GM23338 (cell line): Measurements from ENCODE around the gene NLRC5. TPM values are rescaled to one million over a fixed set of nuclear protein-coding genes. Genes with fewer than 3 reads are reported as not detected.

Experiments used
- ATAC-seq: fragments of 200-7000 bp; cut with Tn5 transposase; 3 replicates; pipeline ENCODE4 v1.9.1; 2020
- DNase-seq: peaks from one replicate; pipeline ENCODE4 v3.0.0-alpha.2; 2015; ENCODE audit warnings: low spot score
- H2AFZ ChIP-seq: fragments of 200-600 bp; sonication (generic); 2 replicates; pipeline ENCODE4 v1.8.0; 2016; ENCODE audit warnings: antibody characterized with exemption, mild to moderate bottlenecking, moderate library complexity
- H3F3A ChIP-seq: fragments of 200-600 bp; sonication (generic); replicated peaks from 2 replicates; pipeline ENCODE4 v1.8.0; 2017; ENCODE audit warnings: antibody characterized with exemption, mixed run types, low read depth
- H3K27ac ChIP-seq: fragments of 200-600 bp; sonication (generic); 2 replicates; pipeline ENCODE4 v1.6.1; 2016; ENCODE audit warnings: low read depth
- H3K27me3 ChIP-seq: fragments of 200-600 bp; sonication (generic); 2 replicates; pipeline ENCODE4 v1.8.0; 2016; ENCODE audit warnings: mild to moderate bottlenecking, mixed run types, moderate library complexity; ENCODE audit not compliant: insufficient read depth
- H3K36me3 ChIP-seq: fragments of 200-600 bp; sonication (generic); 2 replicates; pipeline ENCODE4 v1.8.0; 2016; ENCODE audit warnings: mild to moderate bottlenecking; ENCODE audit not compliant: insufficient read depth
- H3K4me1 ChIP-seq: fragments of 200-600 bp; sonication (generic); 2 replicates; pipeline ENCODE4 v1.8.0; 2016; ENCODE audit warnings: mild to moderate bottlenecking, moderate library complexity; ENCODE audit not compliant: insufficient read depth
- H3K4me2 ChIP-seq: fragments of 200-600 bp; sonication (generic); 2 replicates; pipeline ENCODE4 v1.7.1; 2017; ENCODE audit warnings: mixed run types
- H3K4me3 ChIP-seq: fragments of 200-600 bp; sonication (generic); 2 replicates; pipeline ENCODE4 v1.6.1; 2016; ENCODE audit warnings: mixed run types
- H3K79me2 ChIP-seq: fragments of 200-600 bp; sonication (generic); replicated peaks from 2 replicates; pipeline ENCODE4 v1.8.0; 2017; ENCODE audit warnings: mild to moderate bottlenecking; ENCODE audit not compliant: insufficient read depth
- H3K9me2 ChIP-seq: fragments of 200-600 bp; sonication (generic); 2 replicates; pipeline ENCODE4 v1.8.0; 2017; ENCODE audit not compliant: insufficient read depth
- H4K20me1 ChIP-seq: fragments of 200-600 bp; sonication (generic); replicated peaks from 2 replicates; pipeline ENCODE4 v1.8.0; 2017; ENCODE audit warnings: mild to moderate bottlenecking; ENCODE audit not compliant: insufficient read depth
- H3K27ac Mint-ChIP-seq: 2 replicates; pipeline ENCODE4 v1.8.0; 2020; ENCODE audit warnings: inconsistent platforms, mild to moderate bottlenecking, moderate library complexity, mixed read lengths
- H3K27me3 Mint-ChIP-seq: 3 replicates; pipeline ENCODE4 v1.8.0; 2022; ENCODE audit warnings: low read depth, mild to moderate bottlenecking, moderate library complexity, mixed read lengths, inconsistent platforms; ENCODE audit not compliant: insufficient read depth, poor library complexity
- H3K36me3 Mint-ChIP-seq: 3 replicates; pipeline ENCODE4 v1.8.0; 2021; ENCODE audit warnings: low read depth, mild to moderate bottlenecking, inconsistent platforms, moderate library complexity, mixed read lengths
- H3K4me1 Mint-ChIP-seq: 3 replicates; pipeline ENCODE4 v1.8.0; 2020; ENCODE audit warnings: mild to moderate bottlenecking, inconsistent platforms, mixed read lengths
- H3K4me3 Mint-ChIP-seq: 3 replicates; pipeline ENCODE4 v1.8.0; 2021; ENCODE audit warnings: moderate library complexity, mild to moderate bottlenecking, inconsistent platforms, mixed read lengths
- H3K9me3 Mint-ChIP-seq: 3 replicates; pipeline ENCODE4 v1.8.0; 2020; ENCODE audit warnings: moderate library complexity, mild to moderate bottlenecking, inconsistent platforms, mixed read lengths
- CREB1 ChIP-seq: fragments of 250-450 bp; sonication (Bioruptor Pico); IDR thresholded peaks from 2 replicates; pipeline ENCODE4 v1.5.0; 2020; ENCODE audit warnings: low read depth, mild to moderate bottlenecking, moderate library complexity
- EZH2phosphoT487 ChIP-seq: fragments of 200-600 bp; sonication (generic); IDR thresholded peaks from one replicate; pipeline ENCODE4 v1.8.1; 2018; ENCODE audit warnings: antibody characterized with exemption; ENCODE audit not compliant: unreplicated experiment
- NANOG ChIP-seq: IDR thresholded peaks from 2 replicates; pipeline ENCODE4 v1.6.1; 2016; ENCODE audit warnings: antibody characterized with exemption, borderline replicate concordance
- POLR2AphosphoS5 ChIP-seq: IDR thresholded peaks from 2 replicates; pipeline ENCODE4 v1.6.1; 2016; ENCODE audit warnings: antibody characterized with exemption, low read depth
- STAT1 ChIP-seq: IDR thresholded peaks from one replicate; pipeline ENCODE4 v1.6.1; 2016; ENCODE audit warnings: antibody characterized with exemption; ENCODE audit not compliant: unreplicated experiment
- ZNF114 ChIP-seq: fragments of 250-450 bp; sonication (Bioruptor Pico); IDR thresholded peaks from 2 replicates; pipeline ENCODE4 v1.5.0; 2020; ENCODE audit warnings: mild to moderate bottlenecking, moderate library complexity
- ZNF331 ChIP-seq: fragments of 250-450 bp; sonication (Bioruptor Pico); IDR thresholded peaks from 2 replicates; pipeline ENCODE4 v1.5.0; 2020; ENCODE audit warnings: low read depth, mild to moderate bottlenecking, moderate library complexity
- long read RNA-seq: library from polyadenylated mRNA; unstranded; transcript quantifications from one replicate; pipeline ENCODE4 v2.0.0, GENCODE V29; 2020; ENCODE audit not compliant: unreplicated experiment
- polyA plus RNA-seq: library from polyadenylated mRNA; unstranded; fragments of >200 nt; fragmentation: Nextera tagmentation; extraction: Ambion mirVana; gene quantifications from 2 replicates; pipeline ENCODE4 v1.2.1, GENCODE V29; 2016
- total RNA-seq: library from RNA; depleted of rRNA; stranded (reverse); fragments of >200 nt; shearing (Covaris generic); gene quantifications from 2 replicates; pipeline ENCODE4 v1.2.3, GENCODE V29; 2014; rRNA removed
- TF ChIP-seq, protein P1 (sequence below): IDR thresholded peaks from one replicate; pipeline ENCODE4 v1.6.1; 2018; ENCODE audit warnings: antibody characterized with exemption; ENCODE audit not compliant: unreplicated experiment
- TF ChIP-seq, protein P2 (sequence below), 2 experiments: fragments of 200-600 bp in 1 of 2; sonication (generic) in 1 of 2; conservative IDR thresholded peaks; 2 replicates each; pipeline versions ENCODE4 v1.5.1 to v1.6.1; 2016 to 2017; ENCODE audit warnings: antibody characterized with exemption in 2 of 2, low read depth in 2 of 2, mild to moderate bottlenecking in 2 of 2, moderate library complexity in 1 of 2

Gene NLRC5, protein sequence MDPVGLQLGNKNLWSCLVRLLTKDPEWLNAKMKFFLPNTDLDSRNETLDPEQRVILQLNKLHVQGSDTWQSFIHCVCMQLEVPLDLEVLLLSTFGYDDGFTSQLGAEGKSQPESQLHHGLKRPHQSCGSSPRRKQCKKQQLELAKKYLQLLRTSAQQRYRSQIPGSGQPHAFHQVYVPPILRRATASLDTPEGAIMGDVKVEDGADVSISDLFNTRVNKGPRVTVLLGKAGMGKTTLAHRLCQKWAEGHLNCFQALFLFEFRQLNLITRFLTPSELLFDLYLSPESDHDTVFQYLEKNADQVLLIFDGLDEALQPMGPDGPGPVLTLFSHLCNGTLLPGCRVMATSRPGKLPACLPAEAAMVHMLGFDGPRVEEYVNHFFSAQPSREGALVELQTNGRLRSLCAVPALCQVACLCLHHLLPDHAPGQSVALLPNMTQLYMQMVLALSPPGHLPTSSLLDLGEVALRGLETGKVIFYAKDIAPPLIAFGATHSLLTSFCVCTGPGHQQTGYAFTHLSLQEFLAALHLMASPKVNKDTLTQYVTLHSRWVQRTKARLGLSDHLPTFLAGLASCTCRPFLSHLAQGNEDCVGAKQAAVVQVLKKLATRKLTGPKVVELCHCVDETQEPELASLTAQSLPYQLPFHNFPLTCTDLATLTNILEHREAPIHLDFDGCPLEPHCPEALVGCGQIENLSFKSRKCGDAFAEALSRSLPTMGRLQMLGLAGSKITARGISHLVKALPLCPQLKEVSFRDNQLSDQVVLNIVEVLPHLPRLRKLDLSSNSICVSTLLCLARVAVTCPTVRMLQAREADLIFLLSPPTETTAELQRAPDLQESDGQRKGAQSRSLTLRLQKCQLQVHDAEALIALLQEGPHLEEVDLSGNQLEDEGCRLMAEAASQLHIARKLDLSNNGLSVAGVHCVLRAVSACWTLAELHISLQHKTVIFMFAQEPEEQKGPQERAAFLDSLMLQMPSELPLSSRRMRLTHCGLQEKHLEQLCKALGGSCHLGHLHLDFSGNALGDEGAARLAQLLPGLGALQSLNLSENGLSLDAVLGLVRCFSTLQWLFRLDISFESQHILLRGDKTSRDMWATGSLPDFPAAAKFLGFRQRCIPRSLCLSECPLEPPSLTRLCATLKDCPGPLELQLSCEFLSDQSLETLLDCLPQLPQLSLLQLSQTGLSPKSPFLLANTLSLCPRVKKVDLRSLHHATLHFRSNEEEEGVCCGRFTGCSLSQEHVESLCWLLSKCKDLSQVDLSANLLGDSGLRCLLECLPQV (N-terminal part only)
- total RNA-seq (3.9 and 8.1 TPM in 2 replicates), polyA plus RNA-seq (1.4 and 2.3 TPM in 2 replicates)
- long read RNA-seq = 0 reads

- Mint-ChIP-seq H3K27ac (no peak within 1 kb of the TSS), H3K27me3 (peaks cover 31% of the 10 kb centered on the region), H3K4me3 (peak within 1 kb of the TSS; percentile 83), H3K4me1 (peaks cover 25% of the 10 kb centered on the region), H3K36me3 (no peaks in the 10 kb centered on the region; the same call in 2 of the 3 replicates), H3K9me3 (no peaks in the 10 kb centered on the region)
- Histone ChIP-seq H3K36me3 (no peaks in the 10 kb centered on the region), H3K4me3 (peak within 1 kb of the TSS; percentile 78), H3K79me2 (no peaks in the 10 kb centered on the region), H3F3A (no peaks in the 10 kb centered on the region), H3K9me2 (no peaks in the 10 kb centered on the region), H3K27me3 (peaks cover 40% of the 10 kb centered on the region), H3K27ac (no peak within 1 kb of the TSS), H3K4me2 (peak within 1 kb of the TSS; percentile 91), H3K4me1 (peaks cover 10% of the 10 kb centered on the region; the same call in 1 of the 2 replicates), H2AFZ (peak within 1 kb of the TSS; percentile 100), H4K20me1 (no peaks in the 10 kb centered on the region)
- DNase-seq (peak; percentile 84), ATAC-seq (peak; percentile 88)
- TF ChIP-seq POLR2AphosphoS5 = peak; percentile 36; the same call in 1 of the 2 replicates
- TF ChIP-seq ZNF114 (CRISPR knock-in tag) = no peak
Measured at GRCh38 chr16:56988948-56989945, at the start of gene NLRC5. TSS of gene NLRC5 (plus strand) at chr16:56989557. CDS start at chr16:57020713, 31,156 bp downstream.

- H3K27ac ChIP-seq = no peak overlapping the region
- DNase-seq (no peak), ATAC-seq (no peak)
- Mint-ChIP-seq H3K36me3 (peaks cover 96% of the 10 kb centered on the region), H3K9me3 (no peaks in the 10 kb centered on the region), H3K4me1 (peaks cover 3% of the 10 kb centered on the region), H3K27me3 (peaks cover 3% of the 10 kb centered on the region), H3K27ac (no peak overlapping the region; the same call in 1 of the 2 replicates), H3K4me3 (no peak overlapping the region)
- peaks cover 84% of the 10 kb centered on the region for H3K36me3 ChIP-seq
- TF ChIP-seq NANOG (no peak), EZH2phosphoT487 (no peak), CREB1 (CRISPR knock-in tag) (no peak), ZNF331 (CRISPR knock-in tag) (no peak), STAT1 (no peak), ZNF114 (CRISPR knock-in tag) (no peak)
- TF ChIP-seq, protein P1, sequence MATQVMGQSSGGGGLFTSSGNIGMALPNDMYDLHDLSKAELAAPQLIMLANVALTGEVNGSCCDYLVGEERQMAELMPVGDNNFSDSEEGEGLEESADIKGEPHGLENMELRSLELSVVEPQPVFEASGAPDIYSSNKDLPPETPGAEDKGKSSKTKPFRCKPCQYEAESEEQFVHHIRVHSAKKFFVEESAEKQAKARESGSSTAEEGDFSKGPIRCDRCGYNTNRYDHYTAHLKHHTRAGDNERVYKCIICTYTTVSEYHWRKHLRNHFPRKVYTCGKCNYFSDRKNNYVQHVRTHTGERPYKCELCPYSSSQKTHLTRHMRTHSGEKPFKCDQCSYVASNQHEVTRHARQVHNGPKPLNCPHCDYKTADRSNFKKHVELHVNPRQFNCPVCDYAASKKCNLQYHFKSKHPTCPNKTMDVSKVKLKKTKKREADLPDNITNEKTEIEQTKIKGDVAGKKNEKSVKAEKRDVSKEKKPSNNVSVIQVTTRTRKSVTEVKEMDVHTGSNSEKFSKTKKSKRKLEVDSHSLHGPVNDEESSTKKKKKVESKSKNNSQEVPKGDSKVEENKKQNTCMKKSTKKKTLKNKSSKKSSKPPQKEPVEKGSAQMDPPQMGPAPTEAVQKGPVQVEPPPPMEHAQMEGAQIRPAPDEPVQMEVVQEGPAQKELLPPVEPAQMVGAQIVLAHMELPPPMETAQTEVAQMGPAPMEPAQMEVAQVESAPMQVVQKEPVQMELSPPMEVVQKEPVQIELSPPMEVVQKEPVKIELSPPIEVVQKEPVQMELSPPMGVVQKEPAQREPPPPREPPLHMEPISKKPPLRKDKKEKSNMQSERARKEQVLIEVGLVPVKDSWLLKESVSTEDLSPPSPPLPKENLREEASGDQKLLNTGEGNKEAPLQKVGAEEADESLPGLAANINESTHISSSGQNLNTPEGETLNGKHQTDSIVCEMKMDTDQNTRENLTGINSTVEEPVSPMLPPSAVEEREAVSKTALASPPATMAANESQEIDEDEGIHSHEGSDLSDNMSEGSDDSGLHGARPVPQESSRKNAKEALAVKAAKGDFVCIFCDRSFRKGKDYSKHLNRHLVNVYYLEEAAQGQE = no peak
- TF ChIP-seq, protein P2, sequence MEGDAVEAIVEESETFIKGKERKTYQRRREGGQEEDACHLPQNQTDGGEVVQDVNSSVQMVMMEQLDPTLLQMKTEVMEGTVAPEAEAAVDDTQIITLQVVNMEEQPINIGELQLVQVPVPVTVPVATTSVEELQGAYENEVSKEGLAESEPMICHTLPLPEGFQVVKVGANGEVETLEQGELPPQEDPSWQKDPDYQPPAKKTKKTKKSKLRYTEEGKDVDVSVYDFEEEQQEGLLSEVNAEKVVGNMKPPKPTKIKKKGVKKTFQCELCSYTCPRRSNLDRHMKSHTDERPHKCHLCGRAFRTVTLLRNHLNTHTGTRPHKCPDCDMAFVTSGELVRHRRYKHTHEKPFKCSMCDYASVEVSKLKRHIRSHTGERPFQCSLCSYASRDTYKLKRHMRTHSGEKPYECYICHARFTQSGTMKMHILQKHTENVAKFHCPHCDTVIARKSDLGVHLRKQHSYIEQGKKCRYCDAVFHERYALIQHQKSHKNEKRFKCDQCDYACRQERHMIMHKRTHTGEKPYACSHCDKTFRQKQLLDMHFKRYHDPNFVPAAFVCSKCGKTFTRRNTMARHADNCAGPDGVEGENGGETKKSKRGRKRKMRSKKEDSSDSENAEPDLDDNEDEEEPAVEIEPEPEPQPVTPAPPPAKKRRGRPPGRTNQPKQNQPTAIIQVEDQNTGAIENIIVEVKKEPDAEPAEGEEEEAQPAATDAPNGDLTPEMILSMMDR (conservative IDR thresholded peaks at IDR 0.05; ENCODE audit: low read depth in 2 of 2) = no peak
- no peaks in the 10 kb centered on the region for H3K9me2 ChIP-seq
- peaks cover 11% of the 10 kb centered on the region; the same call in 1 of the 2 replicates for H4K20me1 ChIP-seq
- no peak overlapping the region for H3K4me3 ChIP-seq
- no peak overlapping the region for H3K4me2 ChIP-seq
- peaks cover 22% of the 10 kb centered on the region for H3K79me2 ChIP-seq
- no peaks in the 10 kb centered on the region for H3K4me1 ChIP-seq
- no peaks in the 10 kb centered on the region for H3K27me3 ChIP-seq
- H2AFZ ChIP-seq = no peak overlapping the region
- no peaks in the 10 kb centered on the region for H3F3A ChIP-seq
Measured at GRCh38 chr16:56939801-56940200, 49.6 kb upstream of the NLRC5 start.
